H1 (cell line): ENCODE results near the gene PERCC1. TPM values are rescaled to one million over a fixed set of nuclear protein-coding genes. Genes with fewer than 3 reads are reported as not detected.

Source experiments
- BACH1 ChIP-seq: IDR thresholded peaks from 2 replicates; pipeline ENCODE4 v1.6.1; 2012; ENCODE audit warnings: low read length, improper control_type of control experiment
- CHD1 ChIP-seq: IDR thresholded peaks from 2 replicates; pipeline ENCODE4 v1.6.1; 2012; ENCODE audit warnings: low read depth, low read length, improper control_type of control experiment
- CTCF ChIP-seq, 3 experiments: IDR thresholded peaks; 1 replicate in 2 of 3; 2 replicates in 1 of 3; pipeline versions ENCODE4 v1.5.1 to v1.6.1; 2011; ENCODE audit warnings: low read length in 3 of 3, mild to moderate bottlenecking in 3 of 3, inconsistent platforms in 2 of 3, low read depth in 1 of 3, moderate library complexity in 1 of 3; ENCODE audit not compliant: insufficient read depth in 1 of 3; ENCODE audit errors: control extremely low read depth in 1 of 3
- EP300 ChIP-seq, 2 experiments: IDR thresholded peaks; 1 replicate in 1 of 2; 2 replicates in 1 of 2; pipeline ENCODE4 v1.6.1; 2011 to 2012; ENCODE audit warnings: low read depth in 2 of 2, low read length in 2 of 2, mild to moderate bottlenecking in 2 of 2, borderline replicate concordance in 1 of 2, inconsistent platforms in 1 of 2, moderate library complexity in 1 of 2
- KDM1A ChIP-seq: fragments of 200-600, 300-600 bp; sonication (generic); IDR thresholded peaks from 2 replicates; pipeline ENCODE4 v1.7.1; 2016; ENCODE audit warnings: mild to moderate bottlenecking, low read length, borderline replicate concordance
- POLR2A ChIP-seq, 2 experiments: IDR thresholded peaks; 1 replicate in 1 of 2; 2 replicates in 1 of 2; pipeline ENCODE4 v1.6.1; 2011; ENCODE audit warnings: low read depth in 2 of 2, low read length in 2 of 2, mild to moderate bottlenecking in 2 of 2; ENCODE audit errors: control extremely low read depth in 1 of 2
- RFX5 ChIP-seq: IDR thresholded peaks from 2 replicates; pipeline ENCODE4 v1.6.1; 2011; ENCODE audit warnings: low read depth, low read length, improper control_type of control experiment, borderline replicate concordance
- SAP30 ChIP-seq: fragments of 300-600 bp; sonication (generic); IDR thresholded peaks from 2 replicates; pipeline ENCODE4 v1.7.1; 2012; ENCODE audit warnings: low read length, moderate library complexity, mild to moderate bottlenecking, inconsistent platforms; ENCODE audit not compliant: insufficient read depth, insufficient replicate concordance
- SIN3A ChIP-seq, 2 experiments: IDR thresholded peaks in 1 of 2; conservative IDR thresholded peaks in 1 of 2; 2 replicates each; pipeline ENCODE4 v1.6.1; 2011 to 2012; ENCODE audit warnings: low read length in 2 of 2, improper control_type of control experiment in 1 of 2, low read depth in 1 of 2, mild to moderate bottlenecking in 1 of 2
- TAF7 ChIP-seq: optimal IDR thresholded peaks from 2 replicates; pipeline ENCODE3; 2011; ENCODE audit warnings: low read depth, mild to moderate bottlenecking, inconsistent platforms, low read length, moderate library complexity, borderline replicate concordance
- polyA plus RNA-seq, 7 experiments: library from polyadenylated mRNA; depleted of rRNA in 3 of 7; stranded (reverse) in 5 of 7; unstranded in 2 of 7; fragments of >200 nt in 5 of 7; fragments of 200-250 nt in 2 of 7; gene quantifications; 1 replicate in 5 of 7; 2 replicates in 1 of 7; 4 replicates in 1 of 7; pipeline versions ENCODE4 v1.2.1 to v1.2.3, GENCODE V29; 2011 to 2013; ENCODE audit warnings: missing spikeins in 2 of 7, mixed read lengths in 2 of 7
- total RNA-seq: library from RNA; stranded (reverse); fragmentation: NEBNext Ultra II Directional; extraction: Animal tissue kit (Norgen Biotek cat#: 25700); gene quantifications from 2 replicates; pipeline ENCODE4 v1.2.1, GENCODE V29; 2021

The PERCC1 gene
- total and polyA plus RNA-seq, 2 of the 8 experiments (the other 6 are each of a cell fraction or from before 2014, with no cell fraction given) = not detected

- TF ChIP-seq SIN3A (conservative IDR thresholded peaks at IDR 0.05 in 1 of 2, IDR thresholded peaks at IDR 0.05 in 1 of 2; ENCODE audit: low read depth in 1 of 2, low read length in 2 of 2) (no peak), EP300 (IDR thresholded peaks at IDR 0.05; ENCODE audit: borderline replicate concordance in 1 of 2, low read depth in 2 of 2, low read length in 2 of 2) (no peak), CHD1 (no peak), SAP30 (no peak), KDM1A (no peak), TAF7 (no peak), BACH1 (no peak), RFX5 (no peak), CTCF (IDR thresholded peaks at IDR 0.05; ENCODE audit: control extremely low read depth in 1 of 3, insufficient read depth in 1 of 3, low read depth in 1 of 3, low read length in 3 of 3) (no peak), POLR2A (IDR thresholded peaks at IDR 0.05; ENCODE audit: control extremely low read depth in 1 of 2, low read depth in 2 of 2, low read length in 2 of 2) (no peak)
Measured at GRCh38 chr16:1438229-1439057, 7.6 kb downstream of the PERCC1 start (continued).
